GM20000 (cell line): ENCODE measurements around the gene FBXL17.

Source experiments
- DNase-seq: peaks from one replicate; pipeline ENCODE4 v3.0.0; 2012; ENCODE audit warnings: low spot score
- CTCF ChIP-seq: IDR thresholded peaks from 2 replicates; pipeline ENCODE4 v1.5.1; 2012; ENCODE audit warnings: mild to moderate bottlenecking, control low read depth; ENCODE audit errors: extremely low read depth, missing control alignments

FBXL17 gene

GRCh38 chr5:108222011-108222410 is 159.9 kb downstream of the FBXL17 start:
- no peak for DNase-seq
- TF ChIP-seq CTCF = no peak

GRCh38 chr5:108220834-108221233 is 161.1 kb downstream of the FBXL17 start:
- no peak for TF ChIP-seq CTCF
- DNase-seq = no peak

GRCh38 chr5:108216890-108217289 is 165.0 kb downstream of the FBXL17 start:
- TF ChIP-seq CTCF = no peak
- DNase-seq = no peak

GRCh38 chr5:108214857-108215256 is 167.0 kb downstream of the FBXL17 start:
- no peak for TF ChIP-seq CTCF
- DNase-seq = no peak

- DNase-seq = no peak
- TF ChIP-seq CTCF = no peak
Measured at GRCh38 chr5:108212775-108213346, 169.0 kb downstream of the FBXL17 start.

- DNase-seq = no peak
- no peak for TF ChIP-seq CTCF
Measured at GRCh38 chr5:108206707-108207106, 175.2 kb downstream of the FBXL17 start.

GRCh38 chr5:108201721-108202120 is 180.2 kb downstream of the FBXL17 start:
- no peak for DNase-seq
- no peak for TF ChIP-seq CTCF
